Activated CD8-positive, alpha-beta memory T cell treated with anti-CD3 and anti-CD28 coated beads for 1 hour (primary cell): ENCODE data around the gene CCDC40.
A peak's percentile ranks its signal among the peaks of the same experiment; 100 is the strongest.

Source experiments
- DNase-seq, 2 donors: peaks; one replicate each; pipeline ENCODE4 v3.0.0-alpha.2; 2020; ENCODE audit warnings: low read depth in 1 of 2; ENCODE audit errors: extremely low read depth in 1 of 2

The CCDC40 gene

GRCh38 chr17:80000981-80001775 lies 35.3 kb upstream of the CCDC40 start:
- no peak for DNase-seq

GRCh38 chr17:80002070-80002641 lies 34.3 kb upstream of the CCDC40 start:
- DNase-seq: no peak

DNA sequence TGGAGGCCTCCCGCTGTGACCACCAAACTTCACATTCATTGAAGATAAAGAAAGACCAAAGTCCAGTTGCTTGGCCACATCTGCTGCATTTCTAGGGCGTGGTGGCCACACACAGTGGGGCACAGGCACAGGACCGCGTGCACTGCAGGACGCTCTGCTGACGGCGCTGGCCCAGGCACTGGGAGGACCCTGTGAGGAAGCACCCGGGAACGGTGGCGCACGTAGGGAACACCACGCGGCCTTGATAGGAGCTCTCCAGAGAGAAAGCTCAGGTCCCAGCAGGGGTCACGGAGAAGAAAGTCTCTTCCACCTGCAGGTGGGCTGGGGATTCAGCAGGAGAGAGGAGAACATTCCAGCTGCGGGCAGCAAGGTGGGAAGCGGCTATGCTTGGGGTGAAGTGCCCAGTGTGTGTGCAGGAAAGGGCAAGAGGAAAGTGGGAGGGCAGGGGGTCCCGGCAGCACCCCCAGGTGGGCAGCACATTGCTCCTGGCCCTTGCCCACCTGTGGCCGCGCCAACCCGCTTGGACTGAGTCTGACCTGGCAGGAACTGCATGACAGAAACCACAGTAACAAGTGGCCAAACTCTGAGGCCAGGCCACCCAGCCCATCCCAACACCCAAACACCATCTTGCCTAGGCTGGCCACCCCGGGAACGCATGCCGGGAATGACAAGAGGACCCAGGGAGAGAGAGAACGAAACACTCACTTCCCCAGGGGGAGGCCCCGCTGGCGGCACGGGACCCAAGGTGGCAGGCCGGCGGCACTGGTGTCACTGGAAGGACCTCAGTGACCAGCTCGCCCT lies 33.6 kb upstream of the CCDC40 start:
- DNase-seq: no peak

DNA sequence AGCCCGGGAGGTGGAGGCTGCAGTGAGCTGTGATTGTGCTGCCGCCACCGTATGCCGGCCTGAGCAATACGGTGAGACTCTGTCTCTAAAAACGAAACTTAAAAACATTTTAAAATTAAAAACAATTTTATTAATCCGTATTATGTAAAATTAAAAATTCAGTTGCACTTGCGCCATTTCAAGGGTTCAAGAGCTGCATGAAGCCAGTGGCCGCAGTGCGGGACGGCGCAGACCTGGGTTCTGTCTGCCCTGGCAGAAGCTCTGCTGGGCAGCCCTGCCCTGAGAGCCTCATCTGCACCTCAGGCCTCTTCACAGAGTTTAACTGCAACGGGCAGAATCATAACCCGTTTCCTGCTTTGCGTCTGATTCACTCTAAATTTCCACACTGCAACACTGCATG lies 32.5 kb upstream of the CCDC40 start:
- no peak for DNase-seq

DNA sequence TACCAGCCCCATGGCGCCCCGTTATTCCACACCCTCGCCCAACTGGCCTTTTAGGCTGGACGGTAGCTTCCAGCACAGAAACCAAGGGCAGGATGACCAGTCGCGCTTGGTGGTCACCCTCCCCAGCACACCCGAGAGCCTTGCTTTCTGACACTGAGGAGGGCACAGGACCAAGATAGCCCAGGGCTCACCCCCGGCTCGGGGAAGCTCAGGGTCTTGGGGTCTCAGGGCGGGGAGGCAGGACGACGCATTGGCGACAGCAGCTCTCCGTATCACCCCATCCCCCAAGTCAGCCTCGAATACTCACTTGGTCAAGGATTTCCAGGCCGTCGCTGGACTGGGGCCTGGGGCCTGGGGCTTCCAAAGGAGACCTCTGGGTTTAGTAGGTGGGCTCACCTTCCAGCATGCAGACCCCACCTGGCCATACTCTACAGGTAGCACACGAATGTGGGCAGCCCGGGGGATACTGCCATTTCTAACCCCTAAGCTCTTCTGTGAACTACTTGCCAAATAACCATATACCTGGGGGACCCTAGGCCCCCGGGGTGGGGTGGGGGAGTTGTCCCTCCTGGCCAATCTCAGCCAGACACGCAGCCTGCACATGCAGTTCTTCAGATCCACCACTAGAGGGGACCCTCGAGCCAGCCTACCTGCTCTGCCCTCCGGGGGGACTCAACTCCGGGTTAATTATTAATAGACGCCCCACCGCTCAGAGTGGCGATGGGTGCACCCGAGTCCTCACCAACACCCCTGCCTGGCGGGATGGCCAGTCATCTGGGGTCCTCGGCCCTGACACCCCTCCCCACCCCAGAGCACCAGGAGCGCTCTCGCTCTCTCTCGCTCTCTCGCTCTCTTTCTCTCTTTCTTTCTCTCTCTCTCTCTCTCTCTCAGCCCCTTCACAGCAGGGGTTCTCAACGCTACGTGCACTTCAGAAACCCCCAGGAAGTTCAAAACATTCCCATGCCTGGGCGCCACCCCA lies 30.8 kb upstream of the CCDC40 start:
- DNase-seq: peak; percentile 15 to 24

- DNase-seq: no peak
Measured at GRCh38 chr17:80006339-80006720, 30.1 kb upstream of the CCDC40 start.

- no peak for DNase-seq
Measured at GRCh38 chr17:80006811-80007752, 29.4 kb upstream of the CCDC40 start.

GRCh38 chr17:80007939-80008338 lies 28.5 kb upstream of the CCDC40 start:
- DNase-seq: no peak

- DNase-seq: peak; percentile 27 to 60
Measured at GRCh38 chr17:80008383-80008840, 28.0 kb upstream of the CCDC40 start.

GRCh38 chr17:80008848-80009247 lies 27.6 kb upstream of the CCDC40 start:
- no peak for DNase-seq

- DNase-seq: no peak
Measured at GRCh38 chr17:80009391-80010282, 26.8 kb upstream of the CCDC40 start.

DNA sequence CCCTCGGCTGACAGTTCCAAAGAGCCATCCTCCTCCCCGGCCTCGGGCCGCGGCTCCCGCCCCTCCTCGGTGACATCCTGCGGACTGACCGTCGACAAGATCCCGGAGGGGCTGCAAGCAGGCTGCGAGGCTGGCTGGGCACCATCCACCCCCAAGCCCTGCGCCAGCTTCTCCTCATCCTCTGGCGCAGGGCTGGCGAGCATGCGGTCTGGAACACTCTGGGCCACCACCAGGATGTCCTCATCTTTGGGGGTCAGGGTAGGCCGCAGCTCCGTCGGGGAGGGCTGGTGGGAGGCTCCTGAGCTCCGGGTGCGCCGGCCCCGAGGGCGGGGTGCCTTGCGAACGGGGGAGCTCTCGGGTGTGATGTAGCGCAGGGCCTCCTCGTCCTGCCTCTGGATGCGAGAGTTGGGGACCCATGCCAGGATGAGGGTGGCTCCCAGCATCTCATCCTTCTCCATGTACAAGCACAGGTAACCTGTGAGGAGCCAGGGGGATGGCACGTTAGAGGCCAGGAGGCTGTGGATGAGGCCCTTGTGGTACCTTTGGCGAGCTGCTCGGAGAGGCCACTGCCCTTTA lies 26.1 kb upstream of the CCDC40 start:
- no peak for DNase-seq

DNA sequence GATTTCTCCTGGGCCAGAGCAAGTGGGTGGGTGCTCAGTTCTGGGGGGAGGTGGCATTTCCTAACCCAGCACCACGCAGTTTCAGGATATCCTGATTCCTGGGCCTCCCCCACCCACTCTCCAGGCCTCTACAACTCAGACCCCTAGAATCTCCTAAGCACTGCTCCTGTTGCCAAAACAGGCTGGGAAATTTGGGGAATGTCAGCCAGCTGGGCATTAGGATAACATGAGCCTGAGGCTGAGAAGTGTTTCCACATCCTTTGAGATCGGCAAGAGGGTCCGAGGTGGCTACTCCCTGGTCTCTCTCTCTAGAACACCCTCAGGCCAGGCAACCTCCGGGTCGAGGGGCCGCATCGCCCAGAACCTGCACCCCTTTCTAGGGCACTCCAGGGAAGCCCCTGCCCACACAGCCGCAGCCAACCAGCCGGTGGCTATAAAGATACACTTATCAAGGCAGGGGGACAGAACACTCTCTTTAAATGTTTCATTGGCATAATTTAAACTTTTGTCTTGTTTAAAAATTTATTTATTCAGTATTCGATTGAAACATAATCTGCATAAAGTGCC lies 24.4 kb upstream of the CCDC40 start:
- DNase-seq: no peak

GRCh38 chr17:80012765-80013741 lies 23.4 kb upstream of the CCDC40 start:
- no peak for DNase-seq

DNA sequence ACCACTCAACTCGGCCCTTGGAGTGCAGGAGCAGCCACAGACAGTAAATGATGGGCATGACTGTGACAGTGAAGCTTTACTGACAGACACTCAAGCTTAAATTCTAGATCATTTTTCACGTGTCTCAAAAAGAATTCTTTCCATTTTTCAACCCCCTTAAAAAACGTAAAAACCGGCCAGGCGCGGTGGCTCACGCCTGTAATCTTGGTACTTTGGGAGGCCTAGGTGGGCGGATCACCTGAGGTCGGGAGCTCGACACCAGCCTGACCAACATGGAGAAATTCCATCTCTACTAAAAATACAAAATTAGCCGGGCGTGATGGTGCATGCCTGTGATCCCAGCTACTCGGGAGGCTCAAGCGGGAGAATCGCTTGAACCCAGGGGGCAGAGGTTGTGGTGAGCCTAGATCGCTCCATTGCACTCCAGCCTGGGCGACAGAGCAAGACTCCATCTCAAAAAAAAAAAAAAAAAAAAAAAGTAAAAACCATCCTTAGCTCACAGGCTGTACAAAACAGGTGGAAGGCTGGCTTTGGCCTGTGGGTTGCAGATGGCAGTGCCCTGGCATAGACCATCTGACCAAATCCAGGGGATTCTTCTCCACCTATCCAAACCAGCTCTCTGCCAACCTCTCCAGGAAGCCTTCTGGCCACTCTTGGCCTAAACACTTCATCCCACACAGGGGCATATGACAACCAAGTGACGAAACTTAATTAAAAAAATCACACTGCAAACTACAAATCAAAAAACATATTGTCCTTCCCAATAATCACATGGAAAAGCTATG lies 19.0 kb upstream of the CCDC40 start:
- no peak for DNase-seq
